ENCODE results near the gene FAM170B. TPM values are rescaled to one million over a fixed set of nuclear protein-coding genes. Genes with fewer than 3 reads are reported as not detected.
A peak's percentile ranks its signal among the peaks of the same experiment; 100 is the strongest.

Gene FAM170B
- total RNA-seq, 4 donors from 2014 or later: not detected

DNA sequence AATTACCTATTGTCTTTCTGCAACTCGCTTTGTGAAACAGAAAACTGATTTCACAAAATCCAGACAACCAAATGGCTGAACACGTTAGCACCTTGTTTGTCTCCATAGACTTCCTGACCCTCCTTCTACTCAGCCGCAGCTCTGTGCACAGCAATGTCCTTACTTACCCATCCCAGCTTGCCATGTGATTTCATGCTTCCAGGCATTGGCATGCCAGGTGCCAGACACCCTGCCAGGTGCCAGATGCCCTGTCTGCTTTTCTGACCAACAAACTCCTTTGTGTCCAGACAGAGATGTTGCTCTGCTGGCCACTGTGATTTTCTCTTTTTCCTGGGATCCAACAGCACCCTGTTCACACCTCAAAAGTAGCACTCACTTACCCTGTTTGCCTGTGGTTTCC, 16.1 kb upstream of the FAM170B start:
- intact Hi-C loops (cut with DNase I): no loop called here
- H3K4me3 ChIP-seq (replicated peaks in 1 of 3): no peak overlapping the region
- TF ChIP-seq, protein P1, sequence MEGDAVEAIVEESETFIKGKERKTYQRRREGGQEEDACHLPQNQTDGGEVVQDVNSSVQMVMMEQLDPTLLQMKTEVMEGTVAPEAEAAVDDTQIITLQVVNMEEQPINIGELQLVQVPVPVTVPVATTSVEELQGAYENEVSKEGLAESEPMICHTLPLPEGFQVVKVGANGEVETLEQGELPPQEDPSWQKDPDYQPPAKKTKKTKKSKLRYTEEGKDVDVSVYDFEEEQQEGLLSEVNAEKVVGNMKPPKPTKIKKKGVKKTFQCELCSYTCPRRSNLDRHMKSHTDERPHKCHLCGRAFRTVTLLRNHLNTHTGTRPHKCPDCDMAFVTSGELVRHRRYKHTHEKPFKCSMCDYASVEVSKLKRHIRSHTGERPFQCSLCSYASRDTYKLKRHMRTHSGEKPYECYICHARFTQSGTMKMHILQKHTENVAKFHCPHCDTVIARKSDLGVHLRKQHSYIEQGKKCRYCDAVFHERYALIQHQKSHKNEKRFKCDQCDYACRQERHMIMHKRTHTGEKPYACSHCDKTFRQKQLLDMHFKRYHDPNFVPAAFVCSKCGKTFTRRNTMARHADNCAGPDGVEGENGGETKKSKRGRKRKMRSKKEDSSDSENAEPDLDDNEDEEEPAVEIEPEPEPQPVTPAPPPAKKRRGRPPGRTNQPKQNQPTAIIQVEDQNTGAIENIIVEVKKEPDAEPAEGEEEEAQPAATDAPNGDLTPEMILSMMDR (IDR thresholded peaks at IDR 0.05): no peak
- no peak for TF ChIP-seq POLR2A (IDR thresholded peaks at IDR 0.05)
- no peaks in the 10 kb centered on the region for H3K9me3 ChIP-seq
- H3K27ac ChIP-seq: no peak overlapping the region
- no peaks in the 10 kb centered on the region for H3K36me3 ChIP-seq
- no peaks in the 10 kb centered on the region for H3K4me1 ChIP-seq
- no peaks in the 10 kb centered on the region for H3K27me3 ChIP-seq
- peak; percentile 42 to 69 for DNase-seq
- WGBS, 2 donors: 65 to 67% methylated on average over 3 of the region's 3 CpGs

DNA sequence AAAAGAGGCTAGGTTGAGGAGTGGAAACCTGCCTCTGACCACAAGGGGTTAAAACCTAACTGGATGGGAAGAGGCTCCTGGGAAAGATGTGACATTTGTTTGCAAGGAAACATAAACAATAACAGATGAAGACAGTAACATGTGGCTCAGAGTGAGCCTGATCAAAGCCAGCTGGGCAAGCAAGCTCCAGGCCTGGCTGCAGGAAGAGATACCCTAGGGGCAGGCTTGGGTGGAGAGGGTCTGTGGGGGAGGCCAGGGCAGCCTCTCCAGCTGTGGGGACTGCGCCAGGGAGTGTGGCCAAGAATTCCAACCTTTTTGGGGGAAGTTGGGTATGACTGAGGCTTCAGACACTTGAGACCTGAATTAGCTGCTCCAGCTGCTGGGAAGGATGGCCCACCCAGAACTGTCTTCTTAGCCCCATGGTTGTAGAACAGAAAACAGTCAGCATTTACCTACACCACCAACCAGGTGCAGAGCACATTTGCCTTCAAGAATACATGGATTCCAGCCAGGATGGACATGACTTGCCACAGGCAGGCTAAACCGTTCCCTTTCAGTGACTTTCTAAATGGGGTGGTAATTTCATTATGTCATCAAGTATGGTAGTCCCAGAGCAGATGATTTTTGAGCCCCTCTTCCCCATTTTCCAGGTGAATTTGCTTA, 10.4 kb upstream of the FAM170B start:
- intact Hi-C loops (cut with DNase I): no loop called here
- no peak overlapping the region for H3K4me3 ChIP-seq (replicated peaks in 1 of 3)
- H3K9me3 ChIP-seq: no peaks in the 10 kb centered on the region
- H3K4me1 ChIP-seq: peaks cover 3 to 20% of the 10 kb centered on the region in 2 donors
- 68% methylated on average over 2 of the region's 2 CpGs for WGBS, 2 donors
- no peak for DNase-seq
- no peak for TF ChIP-seq POLR2A (IDR thresholded peaks at IDR 0.05)
- TF ChIP-seq, protein P1 (IDR thresholded peaks at IDR 0.05): no peak
- H3K27me3 ChIP-seq: no peaks in the 10 kb centered on the region
- no peaks in the 10 kb centered on the region for H3K36me3 ChIP-seq
- no peak overlapping the region for H3K27ac ChIP-seq

DNA sequence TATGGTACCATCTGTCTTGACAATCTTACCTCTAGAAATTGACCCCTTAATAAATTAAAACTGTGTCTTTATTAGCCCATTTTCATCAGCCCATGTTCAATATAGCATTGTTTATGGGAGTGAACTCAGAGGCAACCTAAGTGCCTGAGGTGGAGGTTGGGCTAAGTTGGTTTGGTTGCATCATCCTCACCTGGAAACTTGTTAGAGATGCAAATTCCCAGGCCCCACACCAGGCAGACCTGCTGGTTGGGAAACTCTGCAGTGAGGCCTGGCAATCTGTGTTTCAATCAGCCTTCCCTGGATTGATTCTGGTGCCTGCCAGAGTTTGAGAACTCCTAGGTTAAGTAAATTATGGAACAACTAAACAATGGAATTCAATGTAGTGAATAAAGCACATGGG, 9.4 kb upstream of the FAM170B start:
- H3K36me3 ChIP-seq: no peaks in the 10 kb centered on the region
- TF ChIP-seq POLR2A (IDR thresholded peaks at IDR 0.05): no peak
- TF ChIP-seq, protein P1 (IDR thresholded peaks at IDR 0.05): no peak
- H3K9me3 ChIP-seq: no peaks in the 10 kb centered on the region
- no peak overlapping the region for H3K4me3 ChIP-seq (replicated peaks in 1 of 3)
- H3K4me1 ChIP-seq: peaks cover 3 to 27% of the 10 kb centered on the region in 2 donors
- no peak for DNase-seq
- no peaks in the 10 kb centered on the region for H3K27me3 ChIP-seq
- intact Hi-C loops (cut with DNase I): no loop called here
- no peak overlapping the region for H3K27ac ChIP-seq

GRCh38 chr10:49141541-49142332, 7.9 kb upstream of the FAM170B start:
- DNase-seq: no peak
- Histone ChIP-seq H3K36me3 (no peaks in the 10 kb centered on the region), H3K9me3 (no peaks in the 10 kb centered on the region), H3K4me3 (replicated peaks in 1 of 3) (no peak overlapping the region), H3K27ac (no peak overlapping the region), H3K4me1 (peaks cover 3 to 27% of the 10 kb centered on the region in 2 donors), H3K27me3 (no peaks in the 10 kb centered on the region)
- 93% methylated on average over 5 of the region's 5 CpGs for WGBS, 2 donors
- TF ChIP-seq POLR2A (IDR thresholded peaks at IDR 0.05): no peak
- TF ChIP-seq, protein P1 (IDR thresholded peaks at IDR 0.05): no peak
- intact Hi-C loops (cut with DNase I): no loop called here
